Smooth muscle cell (in vitro differentiated cells): ENCODE results near the gene WASF3. TPM values are rescaled to one million over a fixed set of nuclear protein-coding genes. Genes with fewer than 3 reads are reported as not detected.

Experiments used
- DNase-seq: peaks from one replicate; lab custom pipeline; 2025; ENCODE audit not compliant: unreplicated experiment; lab: John Stamatoyannopoulos, UW
- H2AFZ ChIP-seq: fragments of 200-600 bp; sonication (generic); 2 replicates; pipeline ENCODE4 v1.6.0; 2016; ENCODE audit warnings: antibody characterized with exemption, low read depth, mild to moderate bottlenecking
- H3F3A ChIP-seq: fragments of 200-600 bp; sonication (generic); 2 replicates; pipeline ENCODE4 v1.6.0; 2017; ENCODE audit warnings: antibody characterized with exemption, low read depth
- H3K27ac ChIP-seq: fragments of 200-600 bp; sonication (generic); 2 replicates; pipeline ENCODE4 v1.5.1; 2016; ENCODE audit warnings: low read depth, mild to moderate bottlenecking
- H3K27me3 ChIP-seq: fragments of 200-600 bp; sonication (generic); 2 replicates; pipeline ENCODE4 v1.6.1; 2016; ENCODE audit warnings: low read depth, mild to moderate bottlenecking
- H3K36me3 ChIP-seq: fragments of 200-600 bp; sonication (generic); 2 replicates; pipeline ENCODE4 v1.5.1; 2016; ENCODE audit warnings: low read depth
- H3K4me1 ChIP-seq: fragments of 200-600 bp; sonication (generic); 2 replicates; pipeline ENCODE4 v1.5.1; 2016; ENCODE audit warnings: low read depth
- H3K4me2 ChIP-seq: fragments of 200-600 bp; sonication (generic); 2 replicates; pipeline ENCODE4 v1.6.0; 2016; ENCODE audit warnings: mild to moderate bottlenecking
- H3K4me3 ChIP-seq: fragments of 200-600 bp; sonication (generic); 2 replicates; pipeline ENCODE4 v1.5.1; 2016; ENCODE audit warnings: mild to moderate bottlenecking
- H3K79me2 ChIP-seq: fragments of 200-600 bp; sonication (generic); 2 replicates; pipeline ENCODE4 v1.6.0; 2016; ENCODE audit warnings: low read depth, mild to moderate bottlenecking
- H3K9ac ChIP-seq: fragments of 200-600 bp; sonication (generic); 2 replicates; pipeline ENCODE4 v1.6.0; 2016; ENCODE audit warnings: low read depth
- H3K9me3 ChIP-seq: fragments of 200-600 bp; sonication (generic); replicated peaks from 2 replicates; pipeline ENCODE4 v1.5.1; 2016; ENCODE audit warnings: low read depth
- H4K20me1 ChIP-seq: fragments of 200-600 bp; sonication (generic); 2 replicates; pipeline ENCODE4 v1.6.0; 2016; ENCODE audit warnings: low read depth
- CTCF ChIP-seq: fragments of 200-600 bp; sonication (generic); IDR thresholded peaks from 2 replicates; pipeline ENCODE4 v1.5.1; 2017; ENCODE audit warnings: borderline replicate concordance, mild to moderate bottlenecking, antibody characterized with exemption; ENCODE audit not compliant: insufficient read depth, poor library complexity, severe bottlenecking
- WGBS: methylation state at CpG from one replicate; pipeline ENCODE4 v1.1.7; 2016; ENCODE audit warnings: low lambda C conversion rate; 5-methylcytosine and 5-hydroxymethylcytosine counted together
- polyA plus RNA-seq: library from polyadenylated mRNA; unstranded; fragments of >200 nt; fragmentation: Nextera tagmentation; extraction: Ambion mirVana; gene quantifications from 2 replicates; pipeline ENCODE4 v1.2.1, GENCODE V29; 2016
- total RNA-seq: library from RNA; depleted of rRNA; stranded (reverse); fragments of >200 nt; gene quantifications from 2 replicates; pipeline ENCODE4 v1.2.3, GENCODE V29; 2014

The WASF3 gene
- total and polyA plus RNA-seq, 2 experiments from 2014 or later, result 4.0 to 5.8 TPM

GRCh38 chr13:26568132-26568815 is 10.8 kb downstream of the WASF3 start:
- Histone ChIP-seq H3K4me3 (no peak overlapping the region), H3F3A (no peaks in the 10 kb centered on the region), H2AFZ (no peak overlapping the region), H3K9ac (no peak overlapping the region), H3K27ac (no peak overlapping the region), H3K36me3 (no peaks in the 10 kb centered on the region), H3K79me2 (peaks cover 40% of the 10 kb centered on the region), H3K4me1 (no peaks in the 10 kb centered on the region), H3K4me2 (no peak overlapping the region), H3K9me3 (no peaks in the 10 kb centered on the region), H4K20me1 (peaks cover 28% of the 10 kb centered on the region), H3K27me3 (no peaks in the 10 kb centered on the region)
- DNase-seq, result no peak
- WGBS, result 77% methylated on average over 2 of the region's 2 CpGs
- TF ChIP-seq CTCF, result no peak

- Histone ChIP-seq H3K4me2 (no peak overlapping the region), H3K36me3 (no peaks in the 10 kb centered on the region), H3K27me3 (no peaks in the 10 kb centered on the region), H3K9ac (no peak overlapping the region), H3K27ac (no peak overlapping the region), H3K4me3 (no peak overlapping the region), H3K9me3 (no peaks in the 10 kb centered on the region), H2AFZ (no peak overlapping the region), H3K4me1 (no peaks in the 10 kb centered on the region), H3F3A (no peaks in the 10 kb centered on the region), H4K20me1 (peaks cover 15% of the 10 kb centered on the region), H3K79me2 (peaks cover 44% of the 10 kb centered on the region)
- WGBS, result 96% methylated on average over 3 of the region's 3 CpGs
- DNase-seq, result no peak
- no peak for TF ChIP-seq CTCF
Measured at GRCh38 chr13:26571518-26571917, 14.0 kb downstream of the WASF3 start.

- 96% methylated on average over 2 of the region's 2 CpGs for WGBS
- Histone ChIP-seq H3F3A (no peaks in the 10 kb centered on the region), H3K4me1 (no peaks in the 10 kb centered on the region), H3K36me3 (no peaks in the 10 kb centered on the region), H3K27ac (no peak overlapping the region), H3K9ac (no peak overlapping the region), H3K4me2 (no peak overlapping the region), H4K20me1 (peaks cover 8% of the 10 kb centered on the region), H3K4me3 (no peak overlapping the region), H3K27me3 (no peaks in the 10 kb centered on the region), H3K79me2 (peaks cover 37% of the 10 kb centered on the region), H3K9me3 (no peaks in the 10 kb centered on the region), H2AFZ (no peak overlapping the region)
- no peak for DNase-seq
- no peak for TF ChIP-seq CTCF
Measured at GRCh38 chr13:26575244-26575643, 17.8 kb downstream of the WASF3 start.

GRCh38 chr13:26579580-26579979 is 22.1 kb downstream of the WASF3 start:
- H3K79me2 ChIP-seq, result no peaks in the 10 kb centered on the region
- no peak for DNase-seq
- H4K20me1 ChIP-seq, result peaks cover 15% of the 10 kb centered on the region
- H3K9me3 ChIP-seq, result no peaks in the 10 kb centered on the region
- no peaks in the 10 kb centered on the region for H3K27me3 ChIP-seq
- no peak overlapping the region for H3K4me2 ChIP-seq
- no peak overlapping the region for H3K4me3 ChIP-seq
- H3F3A ChIP-seq, result no peaks in the 10 kb centered on the region
- no peaks in the 10 kb centered on the region for H3K36me3 ChIP-seq
- TF ChIP-seq CTCF, result no peak
- WGBS, result 97% methylated on average over 1 of the region's 1 CpG
- H3K27ac ChIP-seq, result no peak overlapping the region
- H3K9ac ChIP-seq, result no peak overlapping the region
- H3K4me1 ChIP-seq, result peaks cover 16% of the 10 kb centered on the region
- no peak overlapping the region for H2AFZ ChIP-seq
